Vagina (tissue), 2 donors: ENCODE results near the gene ATP7A.

Experiments used
- CTCF ChIP-seq, 3 experiments: fragments of 450-650 bp in 2 of 3; fragments of 200-600 bp in 1 of 3; sonication (generic) in 1 of 3; IDR thresholded peaks; one replicate each; pipeline ENCODE4 v1.5.1; 2017 to 2019; ENCODE audit warnings: antibody characterized with exemption in 3 of 3, mild to moderate bottlenecking in 2 of 3, moderate library complexity in 2 of 3
- POLR2A ChIP-seq, 2 donors: fragments of 450-650 bp; IDR thresholded peaks; one replicate each; pipeline ENCODE4 v1.6.1; 2017; ENCODE audit warnings: antibody characterized with exemption in 2 of 2, mild to moderate bottlenecking in 2 of 2, moderate library complexity in 2 of 2
- POLR2AphosphoS5 ChIP-seq, 2 donors: sonication (generic); formaldehyde crosslinking; IDR thresholded peaks; one replicate each; pipeline ENCODE4 v1.9.0; 2017; ENCODE audit warnings: antibody characterized with exemption in 2 of 2, mild to moderate bottlenecking in 2 of 2, low read depth in 1 of 2; ENCODE audit not compliant: insufficient read depth in 1 of 2

- TF ChIP-seq POLR2A (IDR thresholded peaks at IDR 0.05) (no peak), CTCF (IDR thresholded peaks at IDR 0.05) (peak in 1 of 3 experiments; percentile 11), POLR2AphosphoS5 (IDR thresholded peaks at IDR 0.05; ENCODE audit: insufficient read depth in 1 of 2, low read depth in 1 of 2) (no peak)
Measured at GRCh38 chrX:78024349-78025059, 114.0 kb downstream of the ATP7A start.
